ENCODE data around the gene BIRC6.
A peak's percentile ranks its signal among the peaks of the same experiment; 100 is the strongest.
"Not testable (repeated sequence)": the region's sequence is repeated elsewhere in the genome, so short reads cannot be mapped to it uniquely, and the experiment has no call there.

Gene BIRC6

DNA sequence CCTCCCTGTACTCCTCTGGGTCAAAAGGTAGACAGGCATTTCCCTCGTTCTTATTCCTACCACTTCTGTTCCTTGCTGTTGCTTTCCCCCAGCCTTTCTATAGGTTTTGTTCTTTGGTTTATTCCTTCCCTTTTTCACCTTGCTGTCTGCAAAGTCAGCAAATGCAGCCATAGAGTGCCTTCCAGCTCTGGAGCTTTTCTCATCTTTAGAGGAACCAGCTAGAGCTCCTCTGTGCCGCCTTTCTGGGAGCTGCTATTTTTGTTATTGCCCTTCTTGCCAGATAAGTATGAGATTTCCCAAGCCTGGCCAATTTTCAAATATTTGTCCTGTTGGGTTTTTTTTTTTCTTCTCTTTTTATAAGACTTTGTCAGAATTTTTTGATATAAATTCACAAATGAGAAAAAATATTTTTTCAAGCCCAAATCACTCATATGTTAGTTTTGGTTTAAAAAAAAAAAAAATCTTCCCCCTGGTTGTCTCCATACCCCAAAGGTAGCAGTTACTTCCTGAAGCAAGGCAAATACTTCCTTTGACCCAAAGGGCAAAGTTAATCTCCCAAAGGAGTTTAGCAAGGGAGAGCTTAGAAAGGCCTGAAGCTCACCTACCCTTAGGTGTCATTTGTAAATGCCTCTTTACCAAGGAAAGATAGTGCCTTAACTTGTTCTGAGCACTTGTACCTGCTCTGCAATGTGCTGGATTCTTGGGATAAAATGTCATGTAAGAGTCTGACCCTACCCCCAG lies 265.9 kb downstream of the BIRC6 start:
- no peak for DNase-seq

DNA sequence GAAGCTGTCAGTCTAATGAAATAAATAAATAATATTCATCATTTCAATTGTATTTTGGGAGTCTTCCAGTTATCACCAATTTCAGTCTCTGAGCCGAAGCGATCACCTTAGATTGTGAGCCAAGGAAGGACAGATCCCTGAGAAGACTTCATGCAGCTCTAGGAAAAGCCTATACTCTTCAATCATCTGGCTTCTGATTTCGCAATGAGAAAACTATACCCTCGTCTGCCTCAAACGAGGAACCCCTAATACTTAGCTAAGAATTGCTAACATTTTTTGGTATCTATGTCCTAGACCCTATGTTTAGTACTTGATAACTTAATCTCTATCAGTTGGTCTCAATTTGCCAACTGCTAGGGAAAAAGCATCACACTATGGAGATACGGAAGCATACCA lies 266.5 kb downstream of the BIRC6 start:
- DNase-seq: no peak

DNA sequence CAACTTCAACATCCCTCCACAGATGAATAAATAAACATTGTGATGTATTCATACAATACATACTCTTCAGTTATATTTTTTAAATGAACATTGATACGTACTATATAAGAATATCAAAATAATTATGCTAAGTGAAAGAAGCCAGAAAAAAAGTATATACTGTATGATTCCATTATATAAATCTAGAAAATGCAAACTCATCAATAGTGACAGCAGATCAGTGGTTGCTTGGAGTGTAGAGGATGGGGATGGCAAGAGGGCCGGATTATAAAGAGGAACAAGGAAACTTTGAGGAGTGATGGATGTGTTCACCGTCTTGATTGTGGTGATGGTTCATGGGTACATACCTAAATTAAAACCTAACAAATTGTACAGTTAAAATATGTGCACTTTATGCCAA lies 268.0 kb downstream of the BIRC6 start:
- DNase-seq: no peak

DNA sequence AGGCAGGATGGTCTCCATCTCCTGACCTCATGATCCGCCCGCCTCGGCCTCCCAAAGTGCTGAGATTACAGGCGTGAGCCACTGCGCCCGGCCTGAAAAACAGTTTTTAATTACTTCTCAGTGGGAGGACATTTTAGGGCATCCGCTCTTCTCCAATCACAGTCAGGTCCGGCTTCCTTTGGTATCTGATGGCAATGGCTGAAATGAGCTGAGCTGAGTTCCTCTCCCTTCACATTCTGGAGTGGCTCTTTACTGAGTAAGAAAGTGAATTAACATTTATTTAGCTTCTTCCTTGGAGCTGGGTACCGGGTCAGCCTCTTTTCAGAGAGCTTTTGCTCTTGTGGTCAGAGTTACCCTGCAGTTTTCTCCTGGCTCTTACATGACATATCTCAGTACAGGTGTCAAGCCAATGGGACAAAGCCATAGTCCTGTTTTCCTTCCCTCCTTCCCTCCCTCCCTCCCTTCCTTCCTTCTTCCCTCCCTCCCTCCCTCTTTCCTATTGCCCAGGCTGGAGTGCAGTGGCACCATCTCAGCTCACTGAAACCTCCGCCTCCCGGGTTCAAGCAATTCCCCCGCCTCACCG lies 269.9 kb downstream of the BIRC6 start:
- no peak for DNase-seq

DNA sequence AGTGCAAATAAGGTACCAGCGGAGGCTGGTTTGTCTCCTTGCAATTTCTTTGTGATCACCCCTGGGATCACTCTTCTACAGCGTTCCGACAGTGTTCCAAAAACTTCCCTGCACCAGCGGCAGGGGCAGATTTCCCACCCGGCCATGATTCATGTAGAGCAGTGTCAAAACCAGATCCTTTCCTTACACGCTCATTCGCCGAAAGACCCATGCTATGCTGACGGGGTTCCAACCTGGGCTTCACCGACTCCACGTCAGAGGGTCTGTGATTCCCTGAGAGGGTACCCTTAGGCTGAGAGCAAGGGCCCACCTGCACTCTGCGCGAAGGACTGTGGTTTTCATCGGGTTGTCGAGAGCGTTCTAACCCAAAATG lies 270.6 kb downstream of the BIRC6 start:
- DNase-seq: no peak

DNA sequence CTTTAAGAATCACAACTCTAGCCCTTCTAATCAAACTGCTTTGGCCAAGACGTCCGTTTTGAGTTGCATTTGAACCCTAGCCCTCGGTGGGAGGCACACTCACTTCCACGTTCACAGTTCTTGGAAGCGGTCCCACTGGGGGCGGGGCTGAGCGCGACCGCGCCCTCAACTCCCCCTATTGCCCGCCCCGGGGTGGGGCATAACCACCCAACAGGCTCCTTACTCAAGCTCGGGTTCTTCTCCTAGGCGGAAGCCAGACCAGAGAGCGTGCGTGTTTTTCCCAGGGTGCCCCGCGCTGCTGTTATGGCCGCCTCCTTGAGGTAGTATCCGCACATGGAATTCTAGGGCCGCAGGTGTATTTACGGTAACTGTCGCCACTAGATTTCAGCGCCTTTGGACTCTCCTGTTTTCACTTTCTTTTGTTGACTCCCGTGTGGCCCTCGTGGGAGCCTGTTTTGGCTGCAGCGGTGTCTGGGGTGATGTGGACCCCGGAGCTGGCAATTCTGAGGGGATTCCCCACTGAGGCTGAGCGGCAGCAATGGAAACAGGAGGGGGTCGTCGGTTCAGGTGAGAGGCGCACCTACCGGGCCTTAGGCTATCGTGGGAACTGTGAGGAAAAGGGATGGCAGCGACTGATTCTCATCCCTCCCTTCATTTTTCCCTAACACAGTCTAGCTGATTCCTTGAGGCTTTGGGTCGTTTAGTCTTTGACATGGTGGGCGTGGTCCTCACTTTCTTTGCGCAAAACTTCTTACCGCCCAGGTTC lies 271.2 kb downstream of the BIRC6 start, which contains the start of gene TTC27:
Gene TTC27 (plus strand): TSS at position 237 of the 766 bp plus-strand sequence. CDS start 243 bp downstream, at position 480.
- DNase-seq: peak; percentile 89

DNA sequence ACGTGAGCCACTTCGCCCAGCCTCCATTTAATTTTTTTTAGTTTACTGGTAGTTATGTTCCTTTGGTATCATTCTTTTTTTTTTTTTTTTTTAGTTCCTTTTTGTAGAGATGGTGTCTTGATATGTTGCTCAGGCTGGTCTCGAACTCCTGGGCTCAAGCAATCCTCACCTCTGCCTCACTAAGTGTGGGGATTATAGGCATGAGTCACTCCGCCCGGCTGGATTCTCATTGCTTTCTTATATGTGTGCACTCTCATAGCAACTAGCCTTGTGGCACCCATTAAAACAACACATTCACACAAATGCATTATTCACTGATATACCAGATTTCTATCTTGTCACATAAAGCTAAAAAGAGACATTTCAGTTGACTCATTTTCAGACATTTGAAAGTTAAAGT lies 275.3 kb downstream of the BIRC6 start:
- no peak for DNase-seq

DNA sequence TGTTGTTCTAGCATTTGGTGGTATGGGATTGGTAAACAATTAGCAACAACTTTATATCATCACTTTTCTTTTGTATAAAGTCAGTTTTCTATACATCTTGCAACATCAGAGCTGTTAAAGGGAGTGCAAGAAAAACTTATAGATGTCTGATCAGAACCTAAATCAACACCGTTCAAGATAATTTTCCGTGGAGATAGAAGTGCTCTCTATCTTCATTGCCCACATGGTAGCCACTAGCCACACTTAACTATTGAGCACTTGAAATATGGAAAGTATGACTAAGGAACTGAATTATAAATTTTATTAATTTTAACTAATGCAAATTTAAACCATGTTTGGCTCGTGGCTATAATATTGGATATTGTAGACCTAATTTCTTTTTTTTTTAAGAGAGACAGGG lies 276.2 kb downstream of the BIRC6 start:
- no peak for DNase-seq

DNA sequence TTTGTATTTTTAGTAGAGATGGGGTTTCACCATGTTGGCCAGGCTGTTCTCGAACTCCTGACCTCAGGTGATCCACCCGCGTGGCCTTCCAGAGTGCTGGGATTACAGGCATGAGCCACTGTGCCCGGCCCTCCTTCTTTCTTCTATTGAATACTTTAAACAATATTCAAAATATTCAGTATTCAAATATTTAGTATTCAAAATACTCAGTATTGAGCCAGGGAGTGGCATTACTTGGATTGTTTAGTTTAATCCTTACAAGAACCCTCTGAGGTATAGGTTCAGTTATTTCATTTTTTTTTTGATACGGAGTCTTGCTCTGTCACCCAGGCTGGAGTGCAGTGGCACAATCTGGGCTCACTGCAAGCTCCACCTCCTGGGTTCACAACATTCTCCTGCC lies 281.7 kb downstream of the BIRC6 start:
- DNase-seq: not testable (repeated sequence)

DNA sequence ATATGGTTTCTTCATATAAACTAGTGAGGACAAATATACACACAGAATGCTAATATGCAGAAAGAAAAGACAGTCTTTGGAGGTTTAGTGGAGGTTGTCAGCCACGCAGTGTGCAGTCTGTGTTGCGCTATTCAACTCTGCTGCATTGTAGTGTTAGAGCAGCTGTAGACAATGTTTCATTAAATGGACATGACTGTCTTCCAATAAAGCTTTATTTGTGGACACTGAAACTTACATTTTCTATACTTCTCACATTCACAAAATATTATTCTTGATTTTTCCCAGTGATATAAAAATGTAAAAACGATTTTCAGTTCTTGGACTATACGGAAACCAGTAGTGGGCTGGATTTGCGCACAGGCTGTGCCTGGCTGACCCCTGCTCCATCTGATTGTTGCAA lies 284.4 kb downstream of the BIRC6 start:
- no peak for DNase-seq

DNA sequence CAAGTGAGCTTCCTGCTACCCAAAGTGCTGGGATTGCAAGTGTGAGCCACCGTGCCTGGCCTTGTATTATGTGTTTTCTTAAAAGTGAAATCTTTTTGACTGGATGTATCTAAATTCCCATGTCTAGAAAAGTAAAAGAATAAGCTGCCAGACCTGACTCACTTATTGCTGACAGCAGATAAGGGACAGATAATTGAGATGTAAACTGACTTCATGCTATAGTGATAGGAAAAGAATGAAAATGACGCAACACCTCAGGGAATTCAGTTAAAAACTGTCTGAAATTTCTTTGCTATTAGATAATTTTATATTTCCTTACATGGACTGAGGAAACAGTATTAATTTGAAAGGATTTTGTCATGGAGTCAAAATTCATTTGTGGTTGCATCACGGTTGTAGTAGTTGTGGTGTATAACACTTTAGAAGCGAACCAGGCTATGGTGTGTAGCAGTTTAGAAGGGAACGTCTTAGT lies 290.4 kb downstream of the BIRC6 start:
- DNase-seq: no peak

DNA sequence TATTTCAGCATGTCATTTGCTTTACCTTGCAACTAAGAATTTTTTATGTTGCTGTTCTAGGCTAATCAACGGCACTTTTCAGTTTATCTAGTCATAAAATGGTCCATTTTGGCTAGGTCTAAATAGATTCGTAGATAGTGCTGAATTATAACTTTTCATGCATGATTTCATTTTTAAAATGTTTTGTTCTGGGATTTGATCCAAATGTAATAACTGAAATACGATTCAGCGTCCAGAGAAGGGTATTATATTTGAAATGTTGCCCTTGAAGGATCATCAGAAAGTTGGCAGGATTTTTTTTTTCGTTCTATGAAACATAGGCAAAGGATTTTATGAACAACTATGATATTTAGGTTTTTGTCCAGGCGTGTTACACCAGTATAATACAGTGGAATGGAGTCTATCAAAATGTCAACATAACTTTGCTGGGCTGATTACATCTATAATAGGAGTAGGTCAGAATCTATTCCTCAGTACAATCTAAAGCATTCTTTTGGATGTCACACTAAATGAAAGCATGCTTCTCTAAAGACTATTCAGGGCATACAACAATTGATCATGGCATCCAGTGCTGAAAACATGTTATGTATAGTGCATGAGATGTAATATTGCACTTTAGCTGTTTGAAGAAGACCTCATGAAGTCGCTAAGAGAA lies 295.9 kb downstream of the BIRC6 start:
- no peak for DNase-seq

DNA sequence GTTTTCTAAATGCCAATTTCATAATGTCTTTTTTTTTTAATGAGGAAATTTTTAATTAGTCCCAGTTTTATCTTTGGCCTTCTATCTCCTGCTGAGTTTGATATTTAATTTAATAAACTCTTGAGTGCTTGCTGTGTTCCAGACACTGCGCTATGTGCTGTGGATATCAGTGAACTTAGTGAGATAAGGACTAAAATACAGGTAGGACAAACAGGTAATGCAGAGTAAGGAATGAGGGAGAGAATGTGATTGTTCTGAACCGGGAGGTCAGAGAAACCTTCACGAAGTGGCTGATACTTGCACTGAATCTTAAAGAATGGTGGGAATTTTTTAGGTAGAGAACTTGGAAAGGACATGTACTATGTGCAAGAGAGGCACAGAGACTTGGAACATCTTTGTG lies 299.2 kb downstream of the BIRC6 start:
- no peak for DNase-seq

DNA sequence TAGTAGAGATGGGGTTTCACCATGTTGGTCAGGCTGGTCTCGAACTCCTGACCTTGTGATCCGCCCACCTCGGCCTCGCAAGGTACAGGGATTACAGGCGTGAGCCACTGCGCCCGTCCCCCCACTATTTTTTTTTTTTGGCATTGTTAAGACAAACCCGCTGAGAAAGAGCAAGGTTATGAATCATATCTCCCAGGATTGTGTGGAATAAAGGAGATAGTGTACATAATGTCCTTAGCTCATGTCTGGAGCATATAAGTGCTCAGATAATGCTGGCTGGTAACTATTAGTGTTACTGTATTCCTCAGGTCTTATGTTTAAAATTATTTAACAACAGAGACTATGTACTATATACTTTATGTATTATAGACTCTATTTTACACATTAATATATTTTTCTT lies 307.0 kb downstream of the BIRC6 start:
- no peak for DNase-seq

DNA sequence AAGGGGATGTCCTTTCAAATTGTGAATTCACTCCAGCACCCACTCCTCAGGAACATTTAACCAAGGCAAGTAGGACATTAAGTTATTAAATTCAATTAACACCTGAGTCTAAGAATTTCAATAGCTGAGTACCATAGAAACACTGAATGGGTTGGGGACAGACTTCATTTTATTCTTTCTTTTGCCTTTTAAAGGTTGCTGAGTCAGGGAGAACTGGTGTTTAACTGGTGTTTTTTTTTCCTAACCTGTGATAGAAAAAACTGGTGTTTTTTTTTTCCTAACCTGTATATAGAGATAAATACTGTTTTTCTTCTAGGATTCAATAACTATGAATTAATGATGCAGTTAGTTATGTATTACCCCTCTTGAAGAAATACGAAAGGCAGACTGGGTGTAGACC lies 309.9 kb downstream of the BIRC6 start:
- no peak for DNase-seq

DNA sequence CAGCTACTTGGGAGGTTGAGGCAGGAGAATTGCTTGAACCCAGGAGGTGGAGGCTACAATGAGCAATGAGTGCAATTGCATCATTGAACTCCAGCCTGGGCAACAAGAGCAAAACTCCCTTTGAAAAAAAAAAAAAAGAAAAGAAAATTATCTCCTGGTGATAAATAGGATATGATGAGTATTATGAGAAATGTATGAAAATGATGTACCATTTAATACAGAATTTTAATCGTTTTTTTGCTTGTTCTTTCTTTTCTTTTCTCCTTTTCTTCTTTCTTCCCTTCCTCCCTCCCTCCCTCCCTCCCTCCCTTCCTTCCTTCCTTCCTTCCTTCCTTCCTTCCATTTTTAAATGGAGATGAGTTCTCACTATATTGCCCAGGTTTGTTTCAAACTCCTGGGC lies 311.4 kb downstream of the BIRC6 start:
- DNase-seq: no peak
